GM21423 (cell line): Measurements from ENCODE around the gene SSU72.
"Not testable (repeated sequence)": the region's sequence is repeated elsewhere in the genome, so short reads cannot be mapped to it uniquely, and the experiment has no call there.

Experiments
- ATAC-seq: cut with Tn5 transposase; IDR thresholded peaks from one replicate; pipeline ENCODE4 v1.9.1; 2021; ENCODE audit warnings: mild to moderate bottlenecking, moderate library complexity; ENCODE audit not compliant: unreplicated experiment

SSU72 gene

GRCh38 chr1:1543706-1544099 lies 31.0 kb downstream of the SSU72 start:
- ATAC-seq, result no peak

GRCh38 chr1:1542766-1543705 lies 31.6 kb downstream of the SSU72 start:
- no peak for ATAC-seq

- no peak for ATAC-seq
Observed at GRCh38 chr1:1541956-1542765, 32.5 kb downstream of the SSU72 start.

GRCh38 chr1:1540818-1541628 lies 33.6 kb downstream of the SSU72 start:
- no peak for ATAC-seq

GRCh38 chr1:1540090-1540817 lies 34.4 kb downstream of the SSU72 start, which contains the start of gene TMEM240:
TMEM240 (minus strand) TSS chr1:1540624; CDS start chr1:1540346, 278 bp downstream.
- no peak for ATAC-seq

GRCh38 chr1:1539310-1540089 lies 35.2 kb downstream of the SSU72 start:
- ATAC-seq, result no peak

GRCh38 chr1:1538989-1539309 lies 35.7 kb downstream of the SSU72 start:
- no peak for ATAC-seq

GRCh38 chr1:1538334-1538733 lies 36.3 kb downstream of the SSU72 start:
- no peak for ATAC-seq

- ATAC-seq, result no peak
Observed at GRCh38 chr1:1537626-1538250, 36.9 kb downstream of the SSU72 start.

- no peak for ATAC-seq
Observed at GRCh38 chr1:1536938-1537546, 37.6 kb downstream of the SSU72 start.

- ATAC-seq, result no peak
Observed at GRCh38 chr1:1536019-1536937, 38.4 kb downstream of the SSU72 start.

GRCh38 chr1:1535201-1536018 lies 39.3 kb downstream of the SSU72 start:
- no peak for ATAC-seq

GRCh38 chr1:1534401-1535154 lies 40.1 kb downstream of the SSU72 start:
- no peak for ATAC-seq

- ATAC-seq, result not testable (repeated sequence)
Observed at GRCh38 chr1:1533894-1534291, 40.8 kb downstream of the SSU72 start.

- not testable (repeated sequence) for ATAC-seq
Observed at GRCh38 chr1:1533176-1533893, 41.3 kb downstream of the SSU72 start.
